GM19043 (cell line): ENCODE measurements around the gene RTN4R.
"Not testable (repeated sequence)": the region's sequence is repeated elsewhere in the genome, so short reads cannot be mapped to it uniquely, and the experiment has no call there.

Experiments
- ATAC-seq: cut with Tn5 transposase; IDR thresholded peaks from one replicate; pipeline ENCODE4 v1.9.1; 2021; ENCODE audit warnings: low read depth; ENCODE audit not compliant: unreplicated experiment

The RTN4R gene

DNA sequence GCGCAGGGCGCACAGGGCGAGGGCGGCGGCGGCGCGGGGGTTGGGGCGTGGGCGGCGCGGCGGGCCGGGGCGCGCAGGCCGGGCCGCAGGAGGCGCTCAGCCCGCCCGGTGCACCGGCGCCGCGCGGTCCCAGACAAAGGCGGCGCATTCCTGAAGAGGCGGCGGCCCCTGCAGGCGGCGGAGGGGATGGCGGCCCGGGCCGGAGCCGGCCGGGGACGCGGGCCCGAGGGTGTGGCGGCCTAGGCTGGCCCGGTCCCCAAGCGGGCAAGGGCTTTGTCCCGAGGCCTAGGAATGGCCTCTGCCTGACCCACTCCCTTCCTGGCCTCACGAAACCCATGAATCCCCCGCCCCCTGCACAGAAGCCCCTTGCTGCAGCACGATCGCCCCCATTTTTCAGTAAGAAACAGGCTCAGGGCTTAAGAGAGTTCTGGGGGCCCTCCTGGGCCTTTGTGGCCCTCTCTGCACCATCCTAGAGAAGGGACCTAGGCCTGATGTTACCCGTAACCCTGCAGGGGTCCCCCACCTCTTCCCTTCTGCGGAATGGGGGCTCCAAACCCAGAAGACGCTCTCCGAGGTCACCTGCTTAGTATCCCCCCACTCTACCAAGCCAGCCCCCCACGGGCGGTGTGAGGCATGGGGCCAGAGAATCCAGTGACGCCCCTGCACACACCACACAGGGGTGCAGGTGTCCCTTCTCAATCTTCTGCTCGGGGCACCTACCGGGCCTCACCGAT, at the start of gene RTN4R:
RTN4R (minus strand) TSS at position 40 of the 734 bp plus-strand sequence. CDS start 226 bp downstream, outside the sequence.
- no peak for ATAC-seq

DNA sequence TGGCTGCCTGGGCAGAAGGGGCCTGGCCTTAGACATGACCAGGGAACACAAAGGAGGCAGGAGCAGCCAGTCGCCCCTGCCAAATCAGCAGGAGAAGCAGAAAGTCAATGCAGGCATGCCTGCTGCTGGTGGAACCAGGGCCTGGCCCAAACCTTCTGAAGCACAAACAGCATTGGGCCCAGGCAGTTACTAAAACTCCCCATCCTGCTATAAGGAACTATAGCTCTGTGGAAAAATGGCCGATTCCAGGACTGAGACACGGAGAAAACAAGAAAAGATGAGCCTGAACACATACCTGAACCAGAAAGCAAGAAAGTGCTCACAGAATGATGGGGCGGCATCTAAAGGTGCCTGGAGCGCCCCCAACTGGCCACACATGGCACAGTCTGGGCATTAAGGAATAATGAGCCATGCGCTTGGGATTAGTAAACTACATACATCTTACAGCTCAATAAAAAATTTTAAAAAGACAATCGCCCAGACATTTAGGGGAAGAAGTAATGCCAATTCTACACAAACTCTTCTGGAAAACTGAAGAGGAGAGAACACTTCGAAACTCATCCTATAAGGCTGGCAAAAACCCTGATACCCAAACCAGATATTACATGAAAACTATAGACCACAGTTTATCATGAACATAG, 49.4 kb upstream of the RTN4R start:
- not testable (repeated sequence) for ATAC-seq

DNA sequence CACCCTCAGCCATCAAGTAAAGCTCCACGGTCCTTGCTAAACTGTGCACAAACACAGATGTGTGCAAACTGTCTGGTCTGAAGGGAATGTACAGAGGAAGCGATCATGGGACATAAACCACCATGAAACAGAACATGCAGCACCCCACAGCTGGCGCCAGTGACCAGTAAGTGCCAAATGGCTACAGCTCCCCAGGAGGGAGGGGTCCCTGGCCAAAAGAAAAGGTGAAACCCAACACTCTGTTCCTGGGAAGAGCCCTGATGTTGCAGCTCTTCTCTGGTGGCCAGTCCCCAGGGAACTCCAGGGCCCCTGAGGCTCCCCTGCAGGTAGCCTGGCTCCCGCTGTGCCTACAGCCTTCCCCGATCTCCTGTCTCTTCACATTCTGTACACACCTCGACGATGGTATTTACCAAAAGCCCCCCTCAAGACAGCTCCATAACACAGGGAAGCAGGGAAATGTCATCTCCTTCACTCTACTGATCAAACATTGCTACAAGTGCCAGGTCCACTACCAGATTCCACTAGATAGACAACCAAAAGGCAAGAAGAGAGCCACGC, 48.8 kb upstream of the RTN4R start:
- ATAC-seq = no peak

DNA sequence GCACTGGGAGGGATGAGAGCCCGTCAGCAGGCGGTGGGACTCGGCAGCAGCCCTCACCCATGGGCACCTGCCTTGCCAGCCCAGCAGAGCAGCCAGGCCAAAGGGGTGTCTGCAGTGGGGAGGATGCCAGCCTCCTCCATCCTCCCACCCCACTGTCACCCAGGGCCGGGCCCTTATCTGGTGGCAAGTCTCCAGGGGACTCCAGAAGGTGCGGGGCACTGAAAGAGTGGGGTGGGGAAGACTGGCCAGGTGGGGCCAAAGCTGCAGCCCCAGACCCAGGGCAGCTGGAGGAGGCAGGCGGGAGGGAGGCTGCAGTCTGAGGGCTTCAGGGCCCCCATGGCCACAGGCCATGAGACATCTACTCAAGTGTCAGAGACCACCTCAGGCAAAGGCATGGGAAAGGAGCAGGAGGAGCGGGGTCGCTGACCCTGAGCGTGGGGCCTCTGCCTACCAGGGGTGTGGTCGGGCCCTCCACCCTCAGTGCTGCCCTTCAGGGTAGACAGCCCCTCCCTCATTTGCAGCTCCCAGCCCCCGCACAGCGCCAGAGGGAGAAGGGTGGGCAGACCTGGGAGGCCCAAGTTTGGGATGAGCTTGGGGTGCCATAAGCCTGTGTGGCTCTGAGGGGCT, 48.2 kb upstream of the RTN4R start:
- ATAC-seq = no peak

DNA sequence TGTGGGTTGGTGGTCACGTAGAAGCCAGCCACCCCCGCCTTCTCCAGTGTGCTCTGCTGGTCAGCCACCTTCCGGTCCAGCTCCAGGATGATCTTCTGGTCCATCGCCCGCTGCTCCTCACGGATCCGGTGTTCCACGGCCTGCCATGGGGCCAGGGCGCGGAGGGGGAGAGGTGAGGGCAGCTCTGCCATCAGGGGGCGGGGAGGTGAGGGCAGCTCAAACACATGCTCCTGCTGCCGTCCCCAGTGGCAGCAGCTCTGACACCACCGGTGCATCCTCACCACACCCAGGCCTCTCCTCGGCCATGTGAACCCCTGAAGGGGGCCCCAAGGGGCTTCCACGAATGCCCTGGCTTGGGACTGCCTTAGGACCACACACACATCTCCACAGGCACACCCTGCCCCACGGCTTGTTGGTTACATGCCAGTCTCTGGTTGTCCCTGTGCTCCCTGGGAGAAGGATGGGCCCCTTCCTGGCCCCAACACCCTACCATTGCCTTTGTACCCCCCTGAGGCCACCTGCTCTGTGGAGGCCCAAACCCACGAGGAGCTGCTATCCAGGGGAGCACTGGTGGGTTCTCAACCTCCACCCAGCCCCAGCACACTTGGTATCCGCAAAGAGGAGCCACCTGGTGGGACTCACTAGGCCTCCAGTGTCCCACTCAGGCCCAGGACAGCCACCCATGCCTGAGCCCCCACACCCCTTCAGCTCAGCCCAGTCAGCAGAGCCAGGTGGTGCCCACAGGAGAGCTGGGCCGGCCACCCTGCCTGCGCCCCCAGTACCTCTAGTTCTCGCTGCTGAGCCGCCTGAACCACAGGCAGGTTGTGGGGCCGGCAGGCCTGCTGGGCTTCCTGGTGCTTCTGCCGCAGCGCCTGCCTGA, 47.5 kb upstream of the RTN4R start:
- no peak for ATAC-seq

DNA sequence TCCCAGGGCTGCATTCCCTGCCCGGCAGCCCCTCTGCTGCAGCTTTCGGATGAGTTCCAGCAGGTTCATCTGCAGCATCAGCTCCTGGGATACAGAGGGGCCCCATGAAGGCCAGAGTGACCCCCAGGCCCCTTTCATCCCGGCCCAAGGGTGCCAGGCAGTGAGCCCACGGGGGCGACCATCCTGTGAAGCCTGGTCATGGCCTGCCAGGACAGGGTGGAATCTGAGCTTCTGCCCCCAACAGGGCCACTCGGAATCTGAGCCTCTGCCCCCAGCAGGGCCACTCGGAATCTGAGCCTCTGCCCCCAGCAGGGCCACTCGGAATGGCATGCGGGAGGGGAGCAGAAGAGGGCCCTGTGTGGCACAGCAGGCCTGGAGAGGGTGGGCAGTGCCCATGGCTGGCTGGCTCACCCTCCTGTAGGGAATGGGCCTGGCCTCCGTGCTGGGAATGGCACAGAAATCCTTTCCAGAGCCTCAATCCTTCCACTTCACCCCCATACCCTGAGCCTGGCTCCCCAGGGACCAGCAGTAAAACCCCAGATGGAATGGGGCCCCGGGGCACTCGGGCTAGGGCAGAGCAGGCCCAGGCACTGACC, 46.7 kb upstream of the RTN4R start:
- not testable (repeated sequence) for ATAC-seq

DNA sequence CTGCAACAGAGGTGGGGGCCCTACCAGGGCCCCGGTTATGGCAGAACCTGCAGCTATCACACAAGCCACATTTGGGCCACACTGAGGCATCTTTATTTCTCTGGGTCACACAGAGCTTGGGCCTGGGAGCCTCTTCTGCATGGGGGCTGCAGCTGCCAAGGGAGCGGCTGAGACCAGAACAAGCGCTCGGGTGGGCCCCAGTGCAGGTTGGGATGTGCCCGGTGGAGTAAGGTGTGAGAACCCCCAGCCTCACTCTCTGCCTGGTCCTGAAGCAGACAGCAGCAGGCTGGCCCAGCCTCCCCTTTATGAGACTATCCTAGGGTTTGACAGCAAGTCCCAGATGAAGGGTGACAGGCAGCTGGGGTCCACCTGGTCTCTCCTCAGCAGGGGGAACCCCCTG, 46.1 kb upstream of the RTN4R start:
- not testable (repeated sequence) for ATAC-seq

DNA sequence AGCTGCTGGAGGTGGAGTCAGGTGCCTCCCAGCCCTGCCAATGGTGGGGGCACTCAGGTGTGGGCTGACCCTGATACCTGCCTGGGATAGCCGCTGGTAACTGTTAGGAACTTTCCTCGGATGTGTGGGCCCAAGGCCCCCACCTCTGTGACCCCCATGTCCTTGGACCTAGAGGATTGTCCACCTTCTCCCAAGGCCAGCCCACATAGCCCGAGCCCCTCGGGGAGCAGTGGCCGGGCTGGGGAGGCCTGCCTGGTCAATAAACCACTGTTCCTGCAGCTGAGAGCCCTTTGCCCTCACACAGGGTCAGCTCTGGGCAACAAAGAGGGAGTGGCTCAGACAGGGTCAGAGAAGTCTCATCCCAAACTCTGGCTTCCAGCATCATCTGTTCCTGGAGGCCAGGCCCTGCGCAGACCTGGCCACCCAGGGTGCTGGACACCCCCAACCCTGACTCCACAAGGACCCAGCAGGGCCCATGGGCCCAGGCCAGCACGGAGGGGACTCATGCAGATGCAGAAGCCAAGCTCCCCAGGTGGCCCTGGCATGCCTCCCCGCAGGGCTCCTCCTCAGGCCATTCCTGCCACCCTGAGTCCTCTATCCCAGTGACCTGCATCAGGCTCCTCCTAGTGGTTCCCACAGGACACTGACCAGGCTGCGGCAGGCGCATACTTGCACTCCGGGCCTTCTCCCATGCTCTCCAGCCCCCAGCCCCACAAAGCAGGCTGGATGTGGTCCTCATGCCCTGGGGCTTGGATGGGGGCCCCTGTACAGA, 45.4 kb upstream of the RTN4R start:
- ATAC-seq = not testable (repeated sequence)

DNA sequence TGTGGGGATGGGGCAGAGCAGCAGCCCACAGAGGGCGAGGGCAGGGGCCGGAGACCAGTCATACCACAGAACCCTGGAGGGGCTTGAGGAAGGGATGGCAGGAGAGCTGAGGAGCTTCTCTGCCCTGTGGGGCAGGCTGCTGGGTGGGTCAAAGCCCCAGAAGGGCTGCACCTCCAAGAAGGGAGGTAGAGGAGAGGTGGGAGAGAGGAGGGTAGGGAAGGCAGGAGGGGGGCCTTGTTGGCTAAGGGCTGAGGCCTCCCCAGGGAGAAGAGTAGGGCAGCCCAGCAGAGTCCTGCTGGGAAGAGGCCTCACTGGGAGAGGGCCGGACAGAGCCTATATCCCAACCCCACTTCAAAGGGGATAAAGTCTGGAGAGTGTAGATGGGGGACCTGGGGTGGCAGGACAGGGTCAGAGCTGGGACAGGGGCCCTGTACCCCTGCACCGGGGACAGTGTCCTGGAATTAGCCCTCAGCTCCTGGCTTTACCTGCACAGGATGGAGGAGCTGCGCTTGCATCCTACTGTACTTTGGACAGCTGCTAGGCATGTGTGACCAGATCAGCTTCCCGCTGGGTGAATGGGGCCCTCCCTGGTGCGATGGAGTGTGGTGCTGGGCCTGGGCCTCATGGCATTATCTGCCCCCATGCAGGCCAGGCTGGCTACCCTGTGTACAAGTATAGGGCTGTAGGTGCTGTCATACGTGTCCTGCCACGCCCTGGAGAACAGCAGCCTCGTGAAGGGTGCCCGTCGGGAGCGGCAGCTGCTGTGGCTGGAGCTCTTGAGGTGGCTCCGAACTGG, 44.5 kb upstream of the RTN4R start:
- no peak for ATAC-seq

DNA sequence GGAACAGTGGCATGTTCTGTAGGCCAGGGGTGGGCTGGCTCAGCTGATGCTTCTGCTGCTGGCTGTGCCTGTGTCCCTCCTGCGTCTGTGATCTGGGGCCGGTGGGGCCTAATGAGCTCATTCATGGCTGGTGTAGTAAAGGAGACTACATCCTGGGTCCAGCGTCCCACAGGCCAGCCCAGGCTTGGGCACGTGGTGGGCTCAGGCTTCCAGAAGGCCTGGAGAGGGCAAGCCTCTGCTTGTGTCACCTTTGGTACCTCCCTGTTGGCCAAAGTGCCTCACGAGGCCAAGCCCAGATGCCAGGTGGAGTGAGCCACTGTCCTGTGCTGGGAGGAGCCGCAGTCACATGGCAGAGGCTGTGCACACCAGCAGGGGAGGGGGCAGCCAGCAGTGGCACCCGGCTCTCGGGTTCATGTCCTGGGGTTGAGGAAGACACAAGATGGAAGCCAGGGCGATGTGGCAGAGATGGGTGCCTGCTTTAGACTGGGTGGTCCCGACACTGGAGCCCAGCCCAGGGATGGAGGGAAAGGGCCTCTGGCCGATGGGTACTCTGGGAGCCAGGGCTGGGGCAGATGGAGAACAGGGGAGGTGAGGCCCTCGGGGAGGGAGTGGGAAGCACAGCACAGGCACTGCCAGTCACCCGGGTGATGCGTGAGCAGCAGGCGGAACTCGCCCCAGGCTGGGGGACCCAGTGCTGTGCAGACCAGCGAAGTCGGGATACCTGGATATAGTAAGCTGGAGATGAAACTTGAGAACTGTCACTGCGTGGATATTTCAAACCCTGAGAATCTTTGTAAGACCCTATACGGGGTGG, 43.3 kb upstream of the RTN4R start:
- ATAC-seq = not testable (repeated sequence)

DNA sequence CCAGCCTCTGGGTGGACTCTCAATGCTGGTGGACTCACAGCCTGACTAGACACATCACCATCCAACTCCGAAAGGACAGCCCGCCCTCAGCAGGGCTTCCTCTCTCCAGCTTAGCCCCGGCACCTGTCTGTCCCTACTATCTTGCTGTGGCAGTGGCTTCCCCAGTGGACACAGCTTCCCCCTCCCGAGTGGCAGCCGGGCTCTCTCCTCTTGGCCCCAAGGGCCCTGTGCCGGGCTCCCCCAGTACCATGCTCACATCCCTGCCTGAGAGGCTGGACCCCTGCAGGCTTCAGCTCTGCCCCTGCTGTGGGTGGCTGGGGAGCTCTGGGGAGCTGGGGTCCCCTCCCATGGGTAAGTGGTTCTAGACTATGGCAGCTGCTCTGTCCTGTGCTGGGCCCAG, 42.7 kb upstream of the RTN4R start:
- not testable (repeated sequence) for ATAC-seq

DNA sequence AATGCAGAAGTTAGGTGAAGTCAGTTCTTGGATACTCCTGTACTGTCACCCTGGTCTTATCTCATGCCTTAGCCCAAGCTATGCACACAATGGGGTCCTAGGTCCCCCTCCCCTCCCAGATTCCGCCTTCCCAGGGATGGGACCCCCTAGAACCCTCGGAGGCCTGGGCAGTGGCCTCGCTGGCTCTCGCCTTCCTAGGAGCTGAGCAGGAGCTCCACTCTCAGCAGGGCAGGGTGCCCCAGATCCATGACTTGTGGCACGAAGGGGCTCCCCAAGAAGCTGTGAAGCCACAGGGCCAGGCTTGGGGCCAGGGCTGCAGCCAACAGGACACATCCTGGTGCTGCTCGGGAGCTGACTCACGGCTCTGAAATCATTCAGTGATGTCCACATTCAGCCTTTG, 42.1 kb upstream of the RTN4R start:
- ATAC-seq = not testable (repeated sequence)

DNA sequence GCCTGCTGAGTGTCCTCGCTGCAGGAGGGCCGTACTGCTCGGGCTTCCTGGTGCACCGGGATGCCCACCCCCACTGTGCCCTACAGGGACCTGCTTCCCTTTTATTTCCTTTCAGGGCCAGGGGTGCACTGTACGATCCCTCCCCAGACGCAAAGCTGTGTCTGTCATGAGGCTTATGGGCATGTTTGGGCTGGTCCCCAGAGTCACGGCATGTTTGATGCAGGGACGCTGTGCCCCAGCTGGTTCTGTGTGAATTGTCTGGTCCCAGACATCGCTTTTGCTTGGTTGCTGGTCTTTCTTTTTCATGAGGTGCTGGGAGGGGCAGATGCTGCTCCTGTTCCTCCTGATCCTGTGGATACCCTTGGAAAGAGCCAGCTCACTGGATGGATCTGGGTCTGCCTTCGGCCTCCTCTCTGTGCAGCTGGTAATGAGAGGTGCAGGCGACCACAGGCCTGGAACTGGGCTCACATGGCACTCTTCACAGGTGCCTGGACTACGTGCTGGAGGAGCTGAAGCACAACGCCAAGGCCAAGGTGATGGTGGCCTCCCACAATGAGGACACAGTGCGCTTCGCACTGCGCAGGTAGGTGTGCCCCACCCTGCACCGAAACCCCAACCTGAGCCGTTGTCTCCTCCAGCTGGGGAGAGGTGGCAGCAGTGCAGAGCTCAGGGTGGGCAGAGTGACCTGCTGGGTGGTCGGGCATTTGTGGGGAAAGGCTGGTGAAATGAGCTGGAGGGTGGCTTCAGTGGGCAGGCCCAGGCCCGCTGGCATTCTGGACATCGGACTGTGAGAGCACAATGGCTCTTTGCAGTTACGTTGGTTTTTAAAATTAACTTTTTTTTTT, 40.9 kb upstream of the RTN4R start:
- not testable (repeated sequence) for ATAC-seq

DNA sequence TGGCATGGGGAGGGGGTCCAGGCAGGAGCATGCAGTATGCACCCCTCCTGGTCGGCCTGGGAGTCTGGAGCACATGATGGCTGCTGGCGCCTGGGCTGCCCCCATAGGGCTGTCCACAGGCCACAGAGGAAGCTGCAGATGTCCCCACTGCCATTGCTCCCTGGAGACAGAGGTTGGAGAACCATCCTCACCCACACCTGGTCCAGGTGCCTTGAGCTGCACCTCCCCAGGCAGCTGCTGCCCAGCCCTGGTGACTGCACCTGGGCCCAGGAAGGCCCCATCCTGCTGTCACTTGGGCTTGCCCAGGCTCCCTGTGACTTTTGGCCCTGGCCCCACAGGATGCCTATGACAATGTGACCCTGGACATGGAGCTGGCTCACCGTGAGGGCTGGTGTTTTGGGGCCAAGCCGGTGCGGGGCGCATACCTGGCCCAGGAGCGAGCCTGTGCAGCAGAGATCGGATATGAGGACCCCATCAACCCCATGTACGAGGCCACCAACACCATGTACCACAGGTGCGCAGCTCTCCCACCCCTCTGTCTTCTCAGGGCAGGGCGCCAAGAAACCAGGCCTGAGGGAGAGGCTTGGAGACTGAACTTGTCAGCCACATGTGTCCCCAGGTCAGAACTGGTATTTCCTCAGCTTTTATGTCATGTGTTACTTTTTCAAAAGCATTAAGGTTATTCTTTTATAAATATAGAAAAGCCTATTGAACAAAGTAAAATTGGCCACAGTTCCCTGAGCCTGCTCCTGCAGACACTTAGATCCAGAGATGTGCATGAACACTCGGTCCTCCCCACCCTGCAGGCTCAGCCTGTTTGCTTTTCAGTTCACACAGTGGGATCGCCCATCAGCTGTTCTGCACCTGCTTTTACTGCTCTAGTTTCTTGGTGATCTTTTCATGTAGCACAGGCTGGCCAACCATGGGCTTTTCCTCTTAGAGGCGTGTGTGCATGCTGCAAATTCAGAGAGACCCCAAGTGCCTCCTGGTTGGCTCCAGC, 39.6 kb upstream of the RTN4R start:
- ATAC-seq = not testable (repeated sequence)

DNA sequence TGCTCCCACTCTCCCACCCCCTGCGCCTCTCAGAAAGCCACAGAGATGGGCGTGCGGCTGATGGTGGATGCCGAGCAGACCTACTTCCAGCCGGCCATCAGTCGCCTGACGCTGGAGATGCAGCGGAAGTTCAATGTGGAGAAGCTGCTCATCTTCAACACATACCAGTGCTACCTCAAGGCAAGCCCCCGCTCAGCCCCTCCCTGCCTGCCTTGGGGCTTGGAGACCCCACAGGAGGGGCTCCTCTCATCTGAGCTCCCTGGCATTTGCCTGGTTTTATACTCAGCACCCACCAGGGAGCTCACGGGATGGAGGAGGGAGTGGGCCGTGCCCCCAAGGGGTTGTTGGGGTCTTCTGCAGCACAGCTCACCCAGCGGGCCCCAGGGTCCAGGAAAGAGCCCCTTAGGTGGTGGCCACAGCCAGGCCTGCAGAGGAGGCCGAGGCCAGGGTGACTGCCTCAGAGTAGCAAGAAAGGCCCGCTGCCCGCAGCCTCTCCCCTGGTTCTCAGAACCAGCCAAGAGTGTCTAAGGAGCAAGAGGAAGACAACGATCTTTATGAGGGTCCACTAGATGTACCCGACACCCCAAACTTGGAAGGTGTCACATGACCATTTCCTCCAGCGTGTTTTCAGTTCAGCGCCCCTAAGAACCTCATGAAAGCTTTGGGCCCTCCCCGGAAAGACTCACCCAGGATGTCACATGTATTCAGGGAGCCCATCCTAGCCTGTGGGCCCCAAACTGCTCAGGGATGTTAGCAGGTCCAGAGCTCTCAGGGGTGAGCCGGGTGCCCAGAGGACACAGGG, 38.7 kb upstream of the RTN4R start:
- ATAC-seq = not testable (repeated sequence)
